GM18508 (cell line): ENCODE data around the gene HTRA2.
"Not testable (repeated sequence)": the region's sequence is repeated elsewhere in the genome, so short reads cannot be mapped to it uniquely, and the experiment has no call there.

ENCODE experiments used
- ATAC-seq: cut with Tn5 transposase; IDR thresholded peaks from one replicate; pipeline ENCODE4 v1.9.1; 2021; ENCODE audit warnings: moderate number of reproducible peaks; ENCODE audit not compliant: insufficient read depth, unreplicated experiment

Gene HTRA2

GRCh38 chr2:74529357-74530238 lies at the start of gene HTRA2, which contains the start of gene AUP1:
Gene HTRA2 (plus strand): TSS chr2:74529933. CDS start chr2:74530007, 74 bp downstream.
Gene AUP1 (minus strand): TSS chr2:74529706. CDS start chr2:74529629, 77 bp downstream.
- ATAC-seq: peak; percentile 61

- no peak for ATAC-seq
Observed at GRCh38 chr2:74481431-74481830, 48.3 kb upstream of the HTRA2 start.

- ATAC-seq: peak; percentile 34
Observed at GRCh38 chr2:74481961-74482800, 47.6 kb upstream of the HTRA2 start.

GRCh38 chr2:74482801-74483674 lies 46.7 kb upstream of the HTRA2 start, which contains the start of the genes CCDC142 and TTC31:
Gene CCDC142 (minus strand): TSS chr2:74482998. CDS start chr2:74482837, 161 bp downstream.
Gene TTC31 (plus strand): TSS chr2:74483081. CDS start chr2:74483096, 15 bp downstream.
- peak; percentile 76 for ATAC-seq

GRCh38 chr2:74483675-74484164 lies 46.0 kb upstream of the HTRA2 start:
- ATAC-seq: not testable (repeated sequence)

- no peak for ATAC-seq
Observed at GRCh38 chr2:74486141-74486540, 43.6 kb upstream of the HTRA2 start.

GRCh38 chr2:74488643-74489481 lies 40.9 kb upstream of the HTRA2 start:
- no peak for ATAC-seq

- no peak for ATAC-seq
Observed at GRCh38 chr2:74489906-74490305, 39.8 kb upstream of the HTRA2 start.

GRCh38 chr2:74491648-74492544 lies 37.8 kb upstream of the HTRA2 start:
- ATAC-seq: no peak

GRCh38 chr2:74493546-74493945 lies 36.2 kb upstream of the HTRA2 start:
- ATAC-seq: no peak

- no peak for ATAC-seq
Observed at GRCh38 chr2:74495440-74495839, 34.3 kb upstream of the HTRA2 start.

- ATAC-seq: no peak
Observed at GRCh38 chr2:74496997-74497776, 32.5 kb upstream of the HTRA2 start.

GRCh38 chr2:74497777-74498499 lies 31.8 kb upstream of the HTRA2 start:
- ATAC-seq: no peak

- ATAC-seq: no peak
Observed at GRCh38 chr2:74498500-74499266, 31.1 kb upstream of the HTRA2 start.

- ATAC-seq: no peak
Observed at GRCh38 chr2:74499267-74499939, 30.3 kb upstream of the HTRA2 start, which contains the start of gene LBX2. Gene LBX2 (minus strand): TSS chr2:74499603. CDS start chr2:74499537, 66 bp downstream.
